Kidney (tissue), 14 donors: ENCODE measurements around the gene PGRMC1. TPM values are rescaled to one million over a fixed set of nuclear protein-coding genes. Genes with fewer than 3 reads are reported as not detected.

Experiments
- DNase-seq, 5 donors: peaks; one replicate each; pipeline ENCODE4 v3.0.0-alpha.2; 2013 to 2020
- FAIRE-seq: peaks from 2 replicates; lab custom pipeline; 2012; peaks lifted over from hg19 to GRCh38; lab: Jason Lieb, UNC
- H3K27ac ChIP-seq, 2 donors: one replicate each; pipeline ENCODE4 v1.7.0; 2013; ENCODE audit warnings: low read depth in 2 of 2, low read length in 2 of 2, inconsistent platforms in 1 of 2
- H3K27me3 ChIP-seq: one replicate; pipeline ENCODE4 v1.7.1; 2013; ENCODE audit warnings: low read length, inconsistent platforms; ENCODE audit not compliant: control insufficient read depth, insufficient read depth
- H3K36me3 ChIP-seq, 3 donors: one replicate each; pipeline versions ENCODE4 v1.7.0 to v1.7.1; 2013; ENCODE audit warnings: low read length in 3 of 3, control low read depth in 1 of 3, inconsistent platforms in 1 of 3; ENCODE audit not compliant: insufficient read depth in 3 of 3, control insufficient read depth in 2 of 3
- H3K4me1 ChIP-seq, 3 donors: one replicate each; pipeline versions ENCODE4 v1.7.0 to v1.7.1; 2013; ENCODE audit warnings: low read length in 3 of 3, inconsistent platforms in 1 of 3, low read depth in 1 of 3; ENCODE audit not compliant: control insufficient read depth in 2 of 3, insufficient read depth in 2 of 3
- H3K4me3 ChIP-seq, 3 donors: one replicate each; pipeline versions ENCODE4 v1.7.0 to v1.8.1; 2013; ENCODE audit warnings: low read length in 3 of 3, control low read depth in 1 of 3, inconsistent platforms in 1 of 3
- H3K9ac ChIP-seq, 3 donors: one replicate each; pipeline versions ENCODE4 v1.7.0 to v1.7.1; 2013; ENCODE audit warnings: low read length in 3 of 3, control low read depth in 1 of 3, inconsistent platforms in 1 of 3
- H3K9me3 ChIP-seq, 3 donors: one replicate each; pipeline versions ENCODE4 v1.7.0 to v1.7.1; 2013; ENCODE audit warnings: low read length in 3 of 3, control low read depth in 1 of 3, inconsistent platforms in 1 of 3; ENCODE audit not compliant: control insufficient read depth in 2 of 3, insufficient read depth in 1 of 3
- intact Hi-C: fragments of 100-400 bp; cut with DNase I; formaldehyde crosslinking; loops from one replicate; pipeline ENCODE4 v1.11.1; 2022
- polyA plus RNA-seq: library from polyadenylated mRNA; stranded (reverse); fragments of 350-450 nt; fragmentation: Illumina TruSeq; extraction: RNeasy Lipid Tissue Mini Kit (QIAGEN cat#74804); gene quantifications from one replicate; pipeline ENCODE4 v1.2.3, GENCODE V29; 2014; ENCODE audit warnings: low read depth, low replicate concordance; ENCODE audit not compliant: insufficient read depth
- total RNA-seq: library from RNA; stranded (reverse); fragmentation: NEBNext Ultra II Directional; extraction: Animal tissue kit (Norgen Biotek cat#: 25700); gene quantifications from one replicate; pipeline ENCODE4 v1.2.1, GENCODE V29; 2021
- TF ChIP-seq, protein P1 (sequence below): IDR thresholded peaks from 3 replicates; pipeline ENCODE4 v1.5.1; 2012; ENCODE audit warnings: mild to moderate bottlenecking, moderate library complexity, borderline replicate concordance; ENCODE audit not compliant: insufficient read depth; ENCODE audit errors: extremely low read depth
- donor health status: control.
- donor health status: control.
- donor health status: control.
- donor health status: control.
- donor health status: control.
- donor health status: DM: yes; HTN: yes; CAD: no.
- donor health status: Normal renal cell carcinoma (clear cell type).

Gene PGRMC1
- total and polyA plus RNA-seq, 2 donors from 2014 or later, result 118 to 181 TPM

DNA sequence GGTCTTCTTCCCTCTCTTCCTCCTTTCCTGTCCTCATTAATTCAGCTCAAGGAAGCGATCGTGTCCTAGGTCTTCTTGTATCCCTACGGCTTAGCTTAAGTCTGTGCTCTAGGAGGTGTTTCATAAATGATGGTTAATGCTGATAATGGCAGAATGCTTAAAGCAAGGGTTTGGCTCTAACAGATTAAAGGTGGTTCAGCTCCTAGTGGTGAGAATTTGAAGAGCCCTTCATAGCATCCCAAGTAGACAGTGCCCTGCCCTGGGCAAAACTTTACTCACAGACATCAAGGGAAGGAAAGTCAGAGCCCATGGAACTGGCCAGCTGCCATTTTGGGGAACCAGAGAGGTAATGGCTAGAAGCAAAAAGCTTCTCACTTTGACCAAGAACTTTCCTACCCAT is 47.0 kb upstream of the PGRMC1 start:
- H3K27me3 ChIP-seq, result no peaks in the 10 kb centered on the region
- H3K9ac ChIP-seq, result no peak overlapping the region
- DNase-seq, result no peak
- FAIRE-seq, result no peak
- no peak overlapping the region for H3K27ac ChIP-seq
- intact Hi-C loops, result no loop called here
- TF ChIP-seq, protein P1, sequence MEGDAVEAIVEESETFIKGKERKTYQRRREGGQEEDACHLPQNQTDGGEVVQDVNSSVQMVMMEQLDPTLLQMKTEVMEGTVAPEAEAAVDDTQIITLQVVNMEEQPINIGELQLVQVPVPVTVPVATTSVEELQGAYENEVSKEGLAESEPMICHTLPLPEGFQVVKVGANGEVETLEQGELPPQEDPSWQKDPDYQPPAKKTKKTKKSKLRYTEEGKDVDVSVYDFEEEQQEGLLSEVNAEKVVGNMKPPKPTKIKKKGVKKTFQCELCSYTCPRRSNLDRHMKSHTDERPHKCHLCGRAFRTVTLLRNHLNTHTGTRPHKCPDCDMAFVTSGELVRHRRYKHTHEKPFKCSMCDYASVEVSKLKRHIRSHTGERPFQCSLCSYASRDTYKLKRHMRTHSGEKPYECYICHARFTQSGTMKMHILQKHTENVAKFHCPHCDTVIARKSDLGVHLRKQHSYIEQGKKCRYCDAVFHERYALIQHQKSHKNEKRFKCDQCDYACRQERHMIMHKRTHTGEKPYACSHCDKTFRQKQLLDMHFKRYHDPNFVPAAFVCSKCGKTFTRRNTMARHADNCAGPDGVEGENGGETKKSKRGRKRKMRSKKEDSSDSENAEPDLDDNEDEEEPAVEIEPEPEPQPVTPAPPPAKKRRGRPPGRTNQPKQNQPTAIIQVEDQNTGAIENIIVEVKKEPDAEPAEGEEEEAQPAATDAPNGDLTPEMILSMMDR, result no peak
- H3K36me3 ChIP-seq, result no peaks in the 10 kb centered on the region
- no peaks in the 10 kb centered on the region for H3K9me3 ChIP-seq
- H3K4me1 ChIP-seq, result no peaks in the 10 kb centered on the region
- no peak overlapping the region for H3K4me3 ChIP-seq

DNA sequence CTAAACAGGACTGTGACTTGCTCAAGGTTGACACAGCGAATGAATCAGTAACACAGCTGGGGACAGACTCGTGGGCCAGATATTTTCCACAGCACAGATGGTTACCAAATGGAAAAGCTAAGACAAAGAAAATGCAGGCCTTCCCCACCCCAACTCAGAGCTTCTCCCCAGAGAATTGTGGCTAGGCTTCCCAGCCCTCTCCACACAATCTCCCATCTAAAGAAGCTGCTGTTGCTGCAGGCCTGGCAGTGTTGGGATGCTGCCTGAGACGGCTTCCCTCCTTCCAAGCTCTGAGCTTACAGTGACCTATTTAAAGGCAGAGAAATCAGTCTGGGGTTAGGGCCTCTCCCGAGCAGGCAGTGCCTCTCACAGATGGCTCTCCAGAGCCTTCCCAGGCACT is 46.5 kb upstream of the PGRMC1 start:
- no peaks in the 10 kb centered on the region for H3K27me3 ChIP-seq
- H3K27ac ChIP-seq, result no peak overlapping the region
- FAIRE-seq (no peak), DNase-seq (peak in 2 of 5 donors; percentile 34 to 74)
- H3K4me1 ChIP-seq, result no peaks in the 10 kb centered on the region
- H3K4me3 ChIP-seq, result no peak overlapping the region
- no peak overlapping the region for H3K9ac ChIP-seq
- intact Hi-C loops, result no loop called here
- TF ChIP-seq, protein P1, result no peak
- H3K9me3 ChIP-seq, result no peaks in the 10 kb centered on the region
- H3K36me3 ChIP-seq, result no peaks in the 10 kb centered on the region

DNA sequence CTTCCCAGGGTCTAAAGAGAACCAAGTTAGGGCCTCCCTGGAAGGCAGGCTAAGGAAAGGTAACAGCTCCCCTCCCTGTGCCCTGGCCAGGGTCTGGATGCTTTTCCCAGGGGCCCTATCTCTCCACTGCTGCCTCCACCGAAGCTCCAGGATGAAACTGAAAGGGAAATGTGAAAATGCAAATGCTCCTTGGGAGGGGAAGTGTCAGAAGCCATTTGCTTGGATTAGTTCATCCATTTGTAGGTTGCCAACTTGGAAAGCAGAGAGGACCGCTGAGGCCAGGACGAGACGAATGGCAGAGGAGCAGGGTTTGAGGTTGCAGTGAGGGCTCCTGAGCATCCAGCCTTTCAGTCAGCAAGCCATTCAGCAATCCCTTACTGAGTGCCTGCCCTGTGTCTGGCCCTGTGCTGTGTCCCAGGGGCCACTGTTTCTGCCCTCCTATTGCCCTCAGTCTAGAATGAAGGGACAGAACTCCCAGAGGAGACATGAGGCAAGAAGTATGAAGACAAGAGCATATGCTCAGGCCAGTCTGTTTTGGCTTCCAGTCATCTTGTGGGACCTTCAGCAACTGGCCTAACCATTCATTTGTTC is 45.9 kb upstream of the PGRMC1 start:
- no peak overlapping the region for H3K9ac ChIP-seq
- H3K36me3 ChIP-seq, result no peaks in the 10 kb centered on the region
- no peaks in the 10 kb centered on the region for H3K9me3 ChIP-seq
- H3K4me3 ChIP-seq, result no peak overlapping the region
- H3K27me3 ChIP-seq, result no peaks in the 10 kb centered on the region
- TF ChIP-seq, protein P1, result no peak
- H3K27ac ChIP-seq, result no peak overlapping the region
- FAIRE-seq (no peak), DNase-seq (peak in 1 of 5 donors; percentile 69)
- intact Hi-C loops, result no loop called here
- no peaks in the 10 kb centered on the region for H3K4me1 ChIP-seq

DNA sequence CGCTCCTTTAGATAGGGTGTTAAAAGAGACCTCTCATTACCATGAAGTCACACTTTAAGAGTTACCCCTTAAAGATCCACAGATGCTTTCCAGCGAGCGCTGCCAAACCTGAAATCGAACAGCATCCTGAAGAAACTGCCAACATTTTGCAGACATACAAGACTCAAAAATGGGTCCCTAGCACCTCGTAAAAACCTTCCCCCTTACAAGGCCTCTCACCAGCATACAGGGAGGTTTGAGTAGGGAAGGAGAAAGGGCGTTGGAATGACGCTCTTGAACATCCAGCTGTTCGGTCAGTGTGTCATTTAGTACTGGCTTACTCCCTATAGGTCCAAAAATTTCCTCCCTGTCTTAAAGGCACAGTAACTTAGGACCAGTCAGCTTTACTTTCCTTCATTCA is 45.3 kb upstream of the PGRMC1 start:
- Histone ChIP-seq H3K9ac (no peak overlapping the region), H3K27me3 (no peaks in the 10 kb centered on the region), H3K36me3 (no peaks in the 10 kb centered on the region), H3K27ac (no peak overlapping the region), H3K4me1 (no peaks in the 10 kb centered on the region), H3K9me3 (no peaks in the 10 kb centered on the region), H3K4me3 (no peak overlapping the region)
- intact Hi-C loops, result no loop called here
- TF ChIP-seq, protein P1, result no peak
- DNase-seq (peak in 2 of 5 donors; percentile 29 to 81), FAIRE-seq (no peak)
